GM19463 (cell line): Measurements from ENCODE around the gene RPS27.
"Not testable (repeated sequence)": the region's sequence is repeated elsewhere in the genome, so short reads cannot be mapped to it uniquely, and the experiment has no call there.

Experiments used
- ATAC-seq: cut with Tn5 transposase; IDR thresholded peaks from one replicate; pipeline ENCODE4 v1.9.1; 2021; ENCODE audit warnings: mild to moderate bottlenecking, moderate library complexity; ENCODE audit not compliant: unreplicated experiment

The RPS27 gene

DNA sequence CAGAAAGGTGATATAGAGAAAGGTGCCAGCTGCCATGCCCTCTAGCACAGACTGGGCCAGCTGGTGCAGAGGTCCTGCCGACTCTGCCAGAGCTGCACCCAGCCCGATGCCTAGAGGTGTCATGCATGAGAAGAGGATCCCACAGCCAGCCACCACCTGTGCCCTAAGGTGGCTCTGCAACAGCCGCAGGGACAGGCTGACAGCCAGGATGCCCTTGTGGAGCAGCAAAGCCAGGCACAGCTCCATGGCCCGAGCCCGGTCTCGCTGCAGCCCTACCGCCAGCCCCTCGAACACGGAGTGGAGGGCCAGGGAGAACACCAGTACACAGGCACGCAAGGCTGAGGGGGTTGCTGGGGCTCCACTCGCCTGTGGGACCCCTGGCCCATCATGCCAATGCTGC lies 30.4 kb upstream of the RPS27 start:
- ATAC-seq = no peak

DNA sequence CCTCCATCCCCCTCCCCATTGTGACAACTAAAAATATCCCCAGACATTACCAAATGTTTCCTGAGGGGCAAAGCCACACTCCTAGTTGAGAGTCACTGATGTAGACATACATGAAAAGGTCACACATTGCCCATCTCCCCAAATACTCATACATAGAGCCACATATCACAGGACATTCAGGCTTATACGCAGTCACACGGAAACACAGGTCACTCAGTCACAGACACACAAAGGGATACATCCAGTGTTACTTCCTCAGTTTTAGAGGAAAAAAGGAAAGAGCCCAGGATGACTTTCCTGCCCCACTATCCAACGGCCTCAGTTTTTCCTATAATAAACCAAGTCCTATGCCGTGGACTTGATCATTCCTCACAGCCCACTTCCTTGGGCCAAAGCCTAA lies 29.1 kb upstream of the RPS27 start:
- ATAC-seq = no peak

DNA sequence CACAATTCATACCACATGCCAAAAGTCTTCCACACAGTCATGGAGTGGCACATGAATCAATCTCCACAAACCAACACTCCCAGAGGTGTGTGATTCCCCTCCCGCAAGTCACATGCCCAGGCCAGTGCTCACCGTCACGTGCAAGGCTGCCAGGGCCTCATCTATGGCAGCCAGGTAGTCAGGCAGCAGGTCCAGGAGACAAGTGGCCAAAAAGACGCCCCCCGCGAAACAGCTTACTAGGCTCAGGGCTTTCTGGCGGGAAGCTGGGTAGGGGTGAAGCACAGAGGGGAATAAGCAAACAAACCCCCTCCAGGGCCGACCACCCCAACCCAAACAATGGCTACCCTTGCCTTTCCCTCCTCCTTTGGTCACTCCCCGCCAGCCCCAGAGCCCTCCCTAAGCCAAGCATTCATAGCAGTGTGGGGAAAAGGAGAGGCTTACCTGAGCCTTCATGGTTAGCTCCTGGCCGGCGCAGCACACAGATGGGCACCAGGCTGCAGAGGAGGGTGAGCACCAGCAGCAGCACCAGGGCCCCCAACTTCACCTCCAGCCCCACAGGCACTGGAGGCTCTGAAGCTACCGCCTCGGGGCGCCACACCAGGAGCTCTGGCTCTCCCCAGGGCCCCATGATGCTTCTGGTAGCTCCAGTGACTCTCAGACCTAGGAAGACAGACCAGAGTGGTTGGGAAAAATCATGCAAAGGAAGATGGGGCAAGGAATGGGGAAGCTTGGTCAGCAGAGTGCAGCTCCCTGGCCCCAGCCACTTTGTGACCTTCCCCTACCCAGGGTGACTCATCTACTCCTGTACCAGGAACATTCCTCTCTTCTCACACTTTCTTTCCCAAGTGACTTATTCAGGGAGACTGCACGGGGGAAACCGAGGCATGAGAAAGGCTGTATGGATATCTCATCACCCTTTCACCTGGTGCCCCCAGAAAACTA lies 28.2 kb upstream of the RPS27 start:
- ATAC-seq = no peak

DNA sequence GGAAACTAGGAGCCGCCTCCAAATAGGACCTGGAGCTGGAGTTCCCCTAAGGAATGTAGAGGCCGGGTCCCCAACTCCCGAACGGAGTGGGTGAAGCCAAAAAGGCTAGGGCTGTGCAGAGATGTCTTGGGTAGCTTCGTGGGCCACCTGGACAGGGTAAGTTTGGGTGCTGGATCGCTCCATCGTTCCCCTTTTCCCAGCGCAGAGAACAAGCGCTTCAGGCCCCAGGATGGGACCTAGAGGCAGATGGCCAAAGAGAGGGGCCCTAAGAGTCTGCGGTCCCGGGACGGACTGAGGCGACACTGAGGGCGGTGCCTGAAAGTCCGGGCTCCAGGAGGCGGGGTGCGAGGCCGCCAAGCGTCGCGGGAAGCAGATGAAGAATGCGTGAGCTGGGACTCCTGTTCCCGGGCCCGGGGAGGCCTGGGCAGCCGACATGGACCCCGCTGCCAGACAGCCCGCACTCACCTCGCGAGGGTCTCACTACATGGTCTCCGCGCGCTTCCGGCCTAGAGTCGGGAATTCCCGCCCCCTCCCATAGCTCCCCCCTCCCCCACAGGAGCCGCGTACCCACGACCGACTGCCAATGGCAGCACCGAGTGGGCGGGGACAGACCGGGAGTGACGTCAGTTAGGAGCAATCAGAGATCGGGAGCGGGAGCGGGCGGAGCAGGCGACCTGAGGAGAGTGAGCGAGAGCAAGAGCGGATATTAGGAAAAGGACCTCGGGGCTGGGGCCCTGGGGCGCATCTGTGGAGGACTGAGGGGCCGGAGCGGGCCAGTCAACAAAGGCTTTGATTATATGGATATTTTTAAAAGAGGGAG lies 27.3 kb upstream of the RPS27 start, which contains the start of gene SLC39A1:
Gene SLC39A1 (minus strand): TSS at position 508 of the 820 bp plus-strand sequence. CDS start 822 bp downstream, outside the sequence.
- ATAC-seq = peak; percentile 45

- ATAC-seq = no peak
Observed at GRCh38 chr1:153963850-153964331, 26.7 kb upstream of the RPS27 start.

DNA sequence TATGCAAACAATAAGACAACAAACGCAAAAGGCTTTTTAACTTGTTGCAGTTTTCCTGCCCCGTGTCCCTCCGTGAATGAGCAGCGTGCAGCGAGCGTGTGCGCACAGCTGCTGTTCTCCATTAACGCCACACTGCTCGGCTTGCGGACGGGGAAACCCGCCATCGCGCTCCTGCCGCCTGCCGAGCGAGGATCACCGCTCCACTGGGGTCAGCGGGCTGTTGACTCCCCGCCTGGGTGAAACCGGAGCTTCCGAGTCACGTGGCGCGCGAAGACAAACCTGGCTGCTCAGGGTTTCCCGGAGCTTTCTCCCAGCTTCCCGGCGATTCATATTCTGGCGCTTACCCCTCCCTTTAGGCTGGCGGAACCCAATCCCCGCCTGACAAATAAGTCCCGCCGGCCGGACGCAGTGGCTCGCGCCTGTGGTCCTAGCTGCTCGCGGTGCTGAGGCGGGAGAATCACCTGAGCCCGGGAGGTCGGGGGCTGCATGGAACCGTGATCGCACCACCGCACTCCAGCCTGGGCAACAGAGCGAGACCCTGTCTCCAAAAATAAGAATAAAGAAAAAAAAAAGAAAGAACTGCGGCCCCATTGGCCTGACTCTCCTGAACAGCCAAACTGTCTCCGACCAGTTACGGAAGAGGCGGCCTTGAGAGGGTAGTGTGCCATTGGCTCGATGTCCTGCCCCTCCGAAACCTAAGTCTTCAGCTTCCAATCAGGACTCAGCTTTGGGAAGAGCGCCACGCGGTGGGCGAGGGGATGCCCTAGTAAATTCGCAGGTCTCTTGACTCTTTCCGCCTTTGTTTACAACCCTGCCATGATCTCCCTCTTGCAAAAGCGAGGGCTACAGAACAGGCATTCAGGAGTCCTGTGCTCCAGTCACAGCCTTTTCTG lies 23.2 kb upstream of the RPS27 start, which contains the start of gene CREB3L4:
Gene CREB3L4 (plus strand): TSS at position 796 of the 893 bp plus-strand sequence. CDS start 624 bp downstream, outside the sequence.
- peak; percentile 73 for ATAC-seq

GRCh38 chr1:153968000-153968363 lies 22.6 kb upstream of the RPS27 start:
- no peak for ATAC-seq

DNA sequence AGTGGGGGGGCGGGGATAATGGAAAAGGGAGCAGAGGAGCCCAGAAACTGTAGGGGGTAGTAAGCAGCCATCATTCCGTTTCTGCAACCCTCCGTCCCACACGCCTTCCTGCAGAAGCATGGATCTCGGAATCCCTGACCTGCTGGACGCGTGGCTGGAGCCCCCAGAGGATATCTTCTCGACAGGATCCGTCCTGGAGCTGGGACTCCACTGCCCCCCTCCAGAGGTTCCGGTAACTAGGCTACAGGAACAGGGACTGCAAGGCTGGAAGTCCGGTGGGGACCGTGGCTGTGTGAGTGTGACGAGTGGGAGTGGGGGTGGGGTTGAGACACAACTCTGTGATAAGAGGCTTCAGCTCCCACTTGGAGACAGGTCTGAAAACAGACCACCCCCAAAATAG lies 22.2 kb upstream of the RPS27 start:
- ATAC-seq = no peak

DNA sequence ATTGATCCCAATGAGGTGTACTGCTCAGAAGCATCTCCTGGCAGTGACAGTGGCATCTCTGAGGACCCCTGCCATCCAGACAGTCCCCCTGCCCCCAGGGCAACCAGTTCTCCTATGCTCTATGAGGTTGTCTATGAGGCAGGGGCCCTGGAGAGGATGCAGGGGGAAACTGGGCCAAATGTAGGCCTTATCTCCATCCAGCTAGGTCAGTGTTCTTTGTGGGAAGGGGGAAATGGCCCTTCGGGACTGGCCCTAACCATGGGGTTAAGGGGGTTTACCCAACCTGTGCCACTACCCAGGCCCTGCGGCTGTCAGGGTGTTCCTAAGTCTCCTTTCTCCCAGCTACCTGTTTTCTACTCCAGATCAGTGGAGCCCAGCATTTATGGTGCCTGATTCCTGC lies 21.6 kb upstream of the RPS27 start:
- ATAC-seq = no peak

DNA sequence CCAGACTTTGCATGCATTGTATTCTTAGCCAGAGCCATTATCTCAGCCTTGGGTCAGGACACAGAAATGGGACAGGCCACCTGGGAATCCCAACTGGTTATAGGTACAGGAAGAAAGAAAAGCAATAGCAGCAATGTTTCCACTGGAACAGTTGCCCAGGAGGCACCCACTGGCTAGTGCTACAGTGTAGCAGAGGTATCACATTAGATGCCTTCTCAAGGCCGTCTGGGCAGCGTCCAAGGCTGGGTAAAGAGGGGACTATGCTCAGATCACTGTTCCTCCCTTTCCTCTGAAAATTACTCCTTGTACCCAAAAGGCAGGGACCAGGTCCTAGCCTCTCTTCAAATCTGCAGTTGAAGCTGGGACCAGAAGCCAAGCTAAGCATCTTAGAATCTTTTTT lies 20.2 kb upstream of the RPS27 start:
- ATAC-seq = no peak

GRCh38 chr1:153973071-153973470 lies 17.5 kb upstream of the RPS27 start:
- ATAC-seq = no peak

- no peak for ATAC-seq
Observed at GRCh38 chr1:153973525-153973924, 17.0 kb upstream of the RPS27 start.

GRCh38 chr1:153976819-153977249 lies 13.7 kb upstream of the RPS27 start:
- no peak for ATAC-seq

DNA sequence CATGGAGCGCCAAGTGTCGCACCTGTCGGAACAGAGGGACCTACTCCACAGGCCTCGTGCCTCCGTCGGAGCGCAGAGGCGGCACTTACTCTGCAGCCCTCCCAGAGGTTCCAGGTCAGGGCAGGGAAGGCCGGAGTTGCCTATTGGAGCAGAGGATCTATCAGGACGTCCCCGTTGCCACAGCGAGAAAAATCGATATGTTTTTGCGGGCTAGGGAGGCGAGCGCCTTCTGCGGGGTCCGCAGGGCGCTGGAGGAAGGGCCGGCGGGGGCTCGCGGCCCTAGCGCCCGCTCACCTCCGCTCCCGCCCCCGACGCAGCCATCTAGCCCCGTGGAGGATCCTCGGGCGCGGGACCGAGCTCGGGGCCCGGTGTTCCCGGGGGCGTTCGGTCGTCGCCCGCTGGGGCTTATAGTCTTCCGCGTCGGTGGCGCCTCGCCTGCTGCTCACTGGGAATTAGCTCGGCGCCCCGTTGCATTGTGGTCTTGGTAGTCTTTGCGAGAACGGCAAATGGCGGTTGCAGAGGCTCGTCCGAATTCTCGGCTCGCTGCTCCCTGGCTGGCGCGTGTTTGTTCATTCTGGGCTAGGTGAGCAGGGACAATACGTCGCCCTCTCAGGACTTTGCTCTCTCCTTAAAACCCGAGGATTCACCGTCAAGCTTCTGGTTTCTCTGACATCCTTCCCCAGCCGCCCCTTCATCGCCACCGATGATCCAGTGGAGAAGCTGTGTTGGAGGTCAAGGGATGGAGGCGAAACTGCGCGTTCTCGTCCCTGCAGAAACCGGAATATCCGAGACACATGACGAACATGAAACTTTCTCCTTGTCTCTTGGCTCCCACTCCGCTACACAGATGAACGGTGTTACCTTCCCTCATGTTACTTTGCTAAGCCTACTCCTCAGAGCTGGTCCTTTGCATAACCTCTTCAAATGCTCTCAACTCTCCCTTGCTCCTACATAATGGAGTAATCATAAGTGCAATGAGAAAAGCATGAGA lies 13.0 kb upstream of the RPS27 start, which contains the start of gene JTB:
Gene JTB (minus strand): TSS at position 425 of the 991 bp plus-strand sequence. CDS start 422 bp downstream, at position 3.
- peak; percentile 80 for ATAC-seq

DNA sequence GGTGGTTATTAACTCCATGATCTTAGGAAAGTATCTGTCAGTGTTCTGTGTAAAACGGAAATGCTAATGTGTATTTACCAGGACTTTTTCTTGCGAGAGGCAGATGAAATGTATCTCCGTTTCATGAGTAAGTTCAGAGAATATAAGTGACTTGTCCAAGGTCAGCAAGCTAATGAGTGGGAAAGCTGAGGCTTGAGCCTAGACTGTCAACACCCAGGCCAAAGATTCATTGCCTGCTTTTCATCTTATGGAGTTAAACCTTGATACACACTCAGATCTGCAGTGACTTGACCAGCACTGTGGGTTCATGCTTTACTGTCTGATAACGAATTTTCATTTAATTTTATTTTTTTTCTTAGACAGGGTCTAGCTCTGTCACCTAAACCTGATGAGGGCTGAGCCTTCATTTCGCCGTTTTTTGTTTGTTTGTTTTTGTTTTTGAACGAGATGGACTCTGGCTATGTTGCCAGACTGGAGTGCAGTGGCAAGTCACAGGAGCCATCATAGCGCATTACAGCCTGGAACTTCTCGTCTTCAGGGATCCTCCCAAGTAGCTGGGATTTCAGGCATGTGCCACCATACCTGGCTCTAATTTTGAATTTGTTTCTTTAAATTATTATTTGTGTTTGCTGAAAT lies 12.2 kb upstream of the RPS27 start:
- ATAC-seq = no peak

DNA sequence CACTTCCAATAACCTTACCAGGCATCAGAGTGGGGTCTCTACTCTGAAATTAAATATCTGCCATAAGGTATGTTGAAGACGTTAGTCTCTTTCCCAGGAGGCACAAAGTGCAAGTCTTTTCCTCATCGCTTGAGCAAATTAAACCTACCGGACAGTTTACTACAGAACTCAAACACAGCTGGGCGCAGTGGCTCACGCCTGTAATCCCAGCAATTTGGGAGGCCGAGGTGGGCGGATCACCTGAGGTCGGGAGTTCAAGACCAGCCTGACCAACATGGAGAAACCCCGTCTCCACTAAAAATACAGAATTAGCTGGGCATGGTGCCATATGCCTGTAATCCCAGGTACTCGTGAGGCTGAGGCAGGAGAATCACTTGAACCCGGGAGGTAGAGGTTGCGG lies 11.5 kb upstream of the RPS27 start:
- not testable (repeated sequence) for ATAC-seq

- not testable (repeated sequence) for ATAC-seq
Observed at GRCh38 chr1:153981735-153982134, 8.8 kb upstream of the RPS27 start.

DNA sequence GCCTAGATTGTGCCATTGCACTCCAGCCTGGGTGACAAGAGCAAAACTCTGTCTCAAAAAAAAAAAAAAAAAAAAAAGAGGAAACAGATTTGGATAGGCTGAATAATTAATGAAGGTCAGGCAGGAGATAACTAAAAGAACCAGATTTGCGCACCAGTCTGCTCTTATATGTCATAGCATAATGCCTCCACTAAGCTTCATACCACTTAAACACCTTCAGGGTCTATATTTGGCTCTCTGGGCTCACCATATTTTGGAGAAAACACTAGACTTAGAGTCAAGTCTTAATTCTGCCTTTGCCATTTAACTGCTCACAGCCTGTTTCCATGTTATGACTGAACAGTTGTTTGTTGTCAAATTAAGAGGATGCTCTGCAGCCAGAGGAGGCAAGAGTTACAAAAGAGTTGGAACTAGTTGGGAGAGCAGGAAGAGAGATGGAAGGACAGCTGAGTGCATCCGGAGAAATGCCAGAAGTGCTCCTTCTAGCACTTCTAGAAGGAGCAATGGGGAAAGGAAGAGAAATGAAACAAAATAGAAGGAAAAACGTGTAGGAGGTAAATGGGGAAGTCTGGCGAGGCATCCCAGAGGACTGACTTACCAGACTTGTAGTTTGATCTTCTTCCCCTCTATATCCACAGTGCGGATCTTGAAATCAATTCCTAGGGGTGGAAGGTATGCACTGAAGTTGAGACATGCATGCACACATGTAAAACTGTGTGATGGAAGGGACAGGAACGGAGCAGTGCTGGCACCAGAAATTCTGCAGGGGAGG lies 6.3 kb upstream of the RPS27 start:
- no peak for ATAC-seq
